OCI-LY7 (cell line): ENCODE data around the gene HSPH1.

ENCODE experiments used
- CTCF ChIP-seq: fragments of 200-600 bp; sonication (generic); conservative IDR thresholded peaks from 2 replicates; pipeline ENCODE4 v1.5.1; 2014; ENCODE audit warnings: mild to moderate bottlenecking, antibody characterized with exemption, low read length, moderate library complexity, mixed read lengths
- EZH2phosphoT487 ChIP-seq: fragments of 200-600 bp; sonication (generic); IDR thresholded peaks from 2 replicates; pipeline ENCODE4 v1.6.1; 2018; ENCODE audit warnings: low read depth, borderline replicate concordance, mild to moderate bottlenecking, mixed run types, antibody characterized with exemption, low read length, moderate library complexity, mixed read lengths

GRCh38 chr13:31182987-31183386 lies 21.3 kb upstream of the HSPH1 start:
- no peak for TF ChIP-seq CTCF
- TF ChIP-seq EZH2phosphoT487, result no peak
